LNCAP (cell line): Measurements from ENCODE around the gene SDK2.

Source experiments
- CTCF ChIP-seq: fragments of 450-650 bp; IDR thresholded peaks from 2 replicates; pipeline ENCODE4 v1.5.1; 2017; ENCODE audit warnings: mild to moderate bottlenecking

SDK2 gene

GRCh38 chr17:73285603-73285908 is 358.7 kb downstream of the SDK2 start:
- TF ChIP-seq CTCF = no peak

DNA sequence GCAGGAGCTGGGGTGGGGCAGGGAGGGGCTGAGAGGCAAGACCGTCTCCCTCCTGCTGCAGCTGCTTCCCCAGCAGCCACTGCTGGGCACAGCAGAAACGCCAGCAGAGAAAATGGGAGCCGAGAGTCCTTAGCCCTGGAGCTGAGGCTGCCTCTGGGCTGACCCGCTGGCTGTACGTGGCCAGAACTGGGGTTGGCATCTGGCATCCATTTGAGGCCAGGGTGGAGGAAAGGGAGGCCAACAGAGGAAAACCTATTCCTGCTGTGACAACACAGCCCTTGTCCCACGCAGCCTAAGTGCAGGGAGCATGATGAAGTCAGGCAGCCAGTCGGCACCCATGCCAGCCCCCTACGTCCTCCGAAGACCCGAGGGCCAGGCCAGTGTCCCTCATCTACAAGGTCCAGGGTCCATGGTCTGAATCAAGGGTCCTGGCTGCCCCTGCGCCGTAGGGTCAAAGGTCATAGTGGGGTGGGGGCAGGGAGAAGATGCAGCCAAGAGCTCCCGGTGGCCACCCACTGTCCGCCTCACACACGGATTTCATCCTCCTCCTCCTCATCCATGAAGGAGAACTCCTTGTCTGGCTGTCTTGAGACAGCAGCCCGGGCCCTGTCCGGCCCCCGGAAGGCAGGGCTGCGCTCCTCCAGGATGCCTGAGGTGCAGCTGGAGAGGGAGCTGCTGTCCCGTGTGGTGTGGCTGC is 359.2 kb downstream of the SDK2 start:
- no peak for TF ChIP-seq CTCF
